HuH-7.5 (cell line): ENCODE results near the gene COA5.

Experiments used
- DNase-seq: peaks from one replicate; pipeline ENCODE4 v3.0.0; 2011; ENCODE audit warnings: low spot score

Gene COA5

DNA sequence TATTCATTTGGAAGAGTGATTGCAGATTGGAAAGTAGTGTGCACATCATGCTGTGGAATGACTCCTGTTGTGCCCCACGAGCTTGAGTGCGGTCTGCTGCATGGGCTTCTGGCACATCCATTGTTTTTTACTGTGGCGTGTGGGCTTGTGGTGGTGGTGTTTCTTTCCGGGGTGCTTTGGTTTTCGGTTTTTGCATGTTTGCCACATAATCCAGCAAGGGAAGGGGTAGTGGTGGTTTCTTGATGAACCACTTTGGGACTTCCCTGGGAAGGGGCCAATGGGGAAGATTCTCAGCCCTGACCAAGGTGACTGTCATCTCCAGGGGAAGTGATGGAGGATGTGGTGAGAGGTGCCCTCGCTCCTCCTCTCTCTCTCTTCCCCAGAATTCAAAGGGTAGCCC is 57.0 kb downstream of the COA5 start:
- no peak for DNase-seq

DNA sequence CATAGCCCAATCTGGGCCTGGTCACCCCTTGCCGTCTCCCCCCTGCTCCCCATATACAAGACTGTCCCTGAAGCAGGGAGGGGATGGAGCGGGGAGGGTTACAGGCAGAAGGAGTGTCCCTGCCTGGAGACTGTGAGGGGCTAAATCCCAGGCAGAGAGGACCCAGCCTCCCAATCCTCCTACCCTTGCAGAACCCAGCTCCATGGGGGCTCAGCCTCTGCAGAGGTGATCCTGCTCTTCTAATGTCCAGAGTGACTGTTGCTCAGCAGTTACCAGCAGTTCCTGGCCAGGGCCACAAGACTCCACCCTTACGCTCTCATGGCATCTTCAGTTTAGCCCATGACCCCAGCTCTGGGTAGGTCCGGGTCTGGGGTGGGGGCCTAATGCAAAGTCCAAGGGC is 58.1 kb downstream of the COA5 start:
- no peak for DNase-seq
